RKO (cell line): ENCODE data around the gene METTL1.

Experiments used
- DNase-seq: peaks from one replicate; pipeline ENCODE4 v3.0.0-alpha.2; 2016; ENCODE audit warnings: low spot score

METTL1 gene

GRCh38 chr12:57737467-57738460 lies 34.1 kb downstream of the METTL1 start:
- DNase-seq, result no peak

- DNase-seq, result no peak
These were observed 35.0 kb downstream of the METTL1 start for GRCh38 chr12:57736741-57737466.

- DNase-seq, result peak; percentile 69
These were observed 35.8 kb downstream of the METTL1 start for GRCh38 chr12:57735952-57736740.

GRCh38 chr12:57735198-57735855 lies 36.6 kb downstream of the METTL1 start:
- no peak for DNase-seq

GRCh38 chr12:57734591-57734990 lies 37.3 kb downstream of the METTL1 start:
- no peak for DNase-seq

- no peak for DNase-seq
These were observed 38.0 kb downstream of the METTL1 start for GRCh38 chr12:57733928-57734327.

- DNase-seq, result no peak
These were observed 38.9 kb downstream of the METTL1 start for GRCh38 chr12:57732726-57733593.

GRCh38 chr12:57732270-57732669 lies 39.6 kb downstream of the METTL1 start:
- DNase-seq, result no peak

GRCh38 chr12:57731411-57732080 lies 40.4 kb downstream of the METTL1 start:
- DNase-seq, result no peak

- DNase-seq, result no peak
These were observed 41.4 kb downstream of the METTL1 start for GRCh38 chr12:57730336-57731067.

- DNase-seq, result no peak
These were observed 42.5 kb downstream of the METTL1 start for GRCh38 chr12:57729321-57729844.

- DNase-seq, result no peak
These were observed 44.0 kb downstream of the METTL1 start for GRCh38 chr12:57727758-57728395.

- DNase-seq, result no peak
These were observed 44.8 kb downstream of the METTL1 start for GRCh38 chr12:57726884-57727757.

- DNase-seq, result peak; percentile 93
These were observed 45.6 kb downstream of the METTL1 start for GRCh38 chr12:57726151-57726883.

- DNase-seq, result no peak
These were observed 46.1 kb downstream of the METTL1 start for GRCh38 chr12:57725851-57726150.

- no peak for DNase-seq
These were observed 46.8 kb downstream of the METTL1 start for GRCh38 chr12:57724936-57725740.
